Measurements from ENCODE around the gene ADPRHL1.
"Not testable (repeated sequence)": the region's sequence is repeated elsewhere in the genome, so short reads cannot be mapped to it uniquely, and the experiment has no call there.

Gene ADPRHL1

DNA sequence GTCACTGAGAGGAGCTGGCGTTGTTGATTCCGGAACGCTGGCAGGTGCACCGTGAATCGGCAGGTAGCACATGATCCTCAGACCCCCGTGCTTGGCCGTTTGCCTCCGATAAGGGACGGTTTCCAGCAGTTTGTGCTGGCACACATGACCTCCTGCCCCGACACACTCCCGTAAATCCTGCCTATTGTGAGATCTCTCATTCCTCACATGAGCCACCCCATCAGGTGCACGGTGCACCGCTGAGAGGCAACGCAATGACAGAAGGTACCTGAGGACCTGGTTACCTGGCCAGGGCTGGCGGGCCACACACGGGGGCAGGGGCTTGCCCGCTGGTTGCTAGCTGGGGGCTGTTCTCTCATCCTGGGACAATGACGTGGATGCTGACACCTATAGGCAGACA lies 2.1 kb upstream of the ADPRHL1 start:
- no peak for DNase-seq (ENCODE audit: low spot score)

- no peak for DNase-seq (ENCODE audit: low spot score)
Observed at GRCh38 chr13:113454936-113455335, 1.6 kb upstream of the ADPRHL1 start.

DNA sequence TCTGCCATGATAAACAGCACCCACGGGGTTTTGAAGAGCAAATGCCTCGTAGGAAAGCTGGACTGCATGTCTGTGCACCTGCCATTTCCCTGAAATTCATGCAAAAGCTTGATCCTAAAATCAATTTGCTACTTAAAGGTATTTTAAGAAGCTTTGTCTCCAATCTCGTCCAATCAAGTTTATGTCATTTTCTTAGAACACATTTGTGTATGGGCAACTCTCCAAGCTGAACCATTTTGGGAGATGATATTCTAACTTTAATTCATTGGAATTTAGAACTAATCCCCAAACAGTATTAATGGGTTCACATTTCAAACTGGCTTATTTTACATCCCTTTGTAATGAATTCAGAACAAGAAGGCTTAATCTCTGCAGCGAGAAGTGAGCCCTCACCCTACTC lies 822 bp downstream of the ADPRHL1 start:
- DNase-seq (ENCODE audit: low spot score) = no peak

DNA sequence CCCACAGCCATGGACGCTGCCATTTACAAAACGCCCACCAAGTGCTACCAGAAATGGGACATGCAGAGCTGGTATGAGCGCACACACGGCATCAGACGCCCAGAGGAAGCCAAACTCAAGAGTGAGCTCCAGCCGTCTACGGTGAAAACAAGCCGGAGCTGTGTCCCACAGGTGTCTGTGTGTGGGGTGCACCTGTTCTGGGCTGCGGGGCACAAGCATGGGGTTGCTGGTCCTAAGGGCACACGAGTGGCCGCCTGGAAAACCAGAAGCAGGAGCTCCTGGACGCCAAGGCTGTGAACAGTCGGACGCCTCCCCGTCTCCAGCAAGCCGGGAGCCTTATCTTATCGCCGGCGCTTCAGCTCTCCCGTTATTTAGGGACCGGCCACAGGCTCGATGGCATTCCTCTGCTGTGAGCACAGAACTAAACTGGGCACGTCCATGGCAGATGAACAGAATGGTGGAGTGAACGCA lies 1.3 kb downstream of the ADPRHL1 start:
- DNase-seq (ENCODE audit: low spot score) = no peak

GRCh38 chr13:113450861-113451620 lies 2.2 kb downstream of the ADPRHL1 start:
- not testable (repeated sequence) for DNase-seq (ENCODE audit: low spot score)

DNA sequence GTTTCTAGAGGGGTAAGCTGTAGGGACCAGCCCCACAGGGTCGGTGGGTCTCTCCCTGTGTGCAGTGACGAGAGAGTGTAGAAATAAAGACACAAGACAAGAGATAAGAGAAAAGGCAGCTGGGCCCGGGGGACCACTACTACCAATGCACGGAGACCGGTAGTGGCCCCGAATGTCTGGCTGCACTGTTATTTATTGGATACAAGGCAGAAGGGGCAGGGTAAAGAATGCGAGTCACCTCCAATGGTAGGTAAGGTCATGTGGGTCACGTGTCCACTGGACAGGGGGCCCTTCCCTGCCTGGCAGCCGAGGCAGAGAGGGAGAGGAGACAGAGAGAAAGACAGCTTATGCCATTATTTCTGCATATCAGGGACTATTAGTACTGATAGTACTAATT lies 2.9 kb downstream of the ADPRHL1 start:
- DNase-seq (ENCODE audit: low spot score) = not testable (repeated sequence)

GRCh38 chr13:113449693-113450347 lies 3.5 kb downstream of the ADPRHL1 start:
- DNase-seq (ENCODE audit: low spot score) = no peak

- peak; percentile 79 for DNase-seq (ENCODE audit: low spot score)
Observed at GRCh38 chr13:113448885-113449692, 4.2 kb downstream of the ADPRHL1 start.

DNA sequence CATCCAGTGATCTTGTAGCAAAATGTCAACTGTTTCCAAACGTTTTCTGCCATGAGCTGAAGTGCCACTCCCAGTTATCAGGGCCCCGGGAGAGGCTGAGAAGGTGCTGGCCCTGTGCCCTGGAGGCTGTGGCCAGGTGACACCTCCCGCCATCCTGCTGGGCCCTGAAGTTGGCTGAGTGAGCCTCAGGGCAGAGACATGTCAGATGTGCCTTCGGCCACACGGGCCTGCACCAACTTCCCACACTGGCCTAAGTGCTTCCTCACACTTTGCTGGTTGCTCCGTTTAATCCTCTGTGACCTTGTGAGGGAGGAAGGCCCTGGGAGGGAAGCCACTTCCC lies 4.8 kb downstream of the ADPRHL1 start:
- no peak for DNase-seq (ENCODE audit: low spot score)

DNA sequence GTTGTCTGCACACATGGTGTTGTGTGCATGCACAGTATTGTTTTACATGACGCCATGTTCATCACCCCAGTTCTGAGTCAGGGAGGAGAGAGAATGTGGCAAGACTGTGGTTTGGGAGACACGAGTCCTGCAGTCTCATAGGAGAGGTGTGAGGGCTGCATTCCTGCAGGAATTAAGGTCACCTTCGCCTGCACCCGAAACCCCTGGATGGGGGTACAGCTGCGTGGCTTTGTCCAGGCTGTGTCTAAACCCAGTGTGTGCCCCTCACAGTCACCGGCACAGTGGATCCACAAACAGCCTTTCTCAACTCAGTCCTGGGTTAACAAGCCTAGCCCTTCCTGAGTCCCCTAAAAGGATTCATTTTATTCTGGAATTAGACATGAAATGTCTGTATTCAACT lies 5.7 kb downstream of the ADPRHL1 start:
- no peak for DNase-seq (ENCODE audit: low spot score)

GRCh38 chr13:113446488-113446854 lies 6.8 kb downstream of the ADPRHL1 start:
- no peak for DNase-seq (ENCODE audit: low spot score)

DNA sequence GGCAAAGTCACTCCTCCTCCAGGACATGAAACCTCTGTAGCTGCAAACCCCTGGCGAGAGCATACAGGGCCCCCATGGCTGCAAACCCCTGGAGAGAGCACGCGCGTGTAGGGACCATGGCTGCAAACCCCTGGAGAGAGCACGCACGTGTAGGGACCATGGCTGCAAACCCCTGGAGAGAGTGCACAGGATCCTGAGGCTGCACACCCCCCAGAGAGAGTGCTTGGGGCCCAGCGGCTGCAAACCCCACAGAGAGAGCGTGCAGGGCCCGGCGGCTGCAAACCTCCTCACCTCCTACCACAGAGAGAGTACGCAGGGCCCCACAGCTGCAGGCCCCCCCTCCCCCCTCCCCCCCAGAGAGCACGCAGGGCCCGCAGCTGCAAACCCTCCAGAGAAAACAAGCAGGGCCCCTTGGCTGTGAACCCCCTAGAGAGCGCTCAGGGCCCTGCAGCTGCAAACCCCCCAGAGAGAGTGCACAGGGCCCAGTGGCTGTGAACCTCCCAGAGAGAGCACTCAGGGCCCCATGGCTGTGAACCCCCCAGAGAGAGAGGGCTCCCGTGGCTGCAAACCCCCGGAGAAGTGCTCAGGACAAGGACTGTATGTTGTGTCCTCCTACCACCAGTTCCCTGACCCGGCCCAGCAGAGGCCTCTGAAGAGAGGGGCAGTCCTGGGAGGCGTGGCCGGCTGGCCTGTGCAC lies 7.3 kb downstream of the ADPRHL1 start:
- no peak for DNase-seq (ENCODE audit: low spot score)

DNA sequence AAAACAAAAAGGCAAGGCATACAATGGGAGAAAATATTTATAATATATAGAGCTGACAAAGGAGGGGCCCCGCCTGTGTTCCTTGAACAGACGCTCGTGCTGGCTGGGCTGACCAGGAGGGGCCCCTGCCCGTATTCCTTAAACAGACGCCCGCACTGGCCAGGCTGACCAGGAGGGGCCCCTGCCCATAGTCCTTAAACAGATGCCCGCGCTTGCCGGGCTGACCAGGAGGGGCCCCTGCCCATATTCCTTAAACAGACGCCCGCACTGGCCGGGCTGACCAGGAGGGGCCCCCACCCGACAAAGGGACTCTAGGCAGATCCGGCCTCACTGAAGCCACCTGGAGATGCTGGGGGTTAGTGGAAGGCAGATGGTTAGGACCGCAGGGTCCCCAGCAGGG lies 9.3 kb downstream of the ADPRHL1 start:
- DNase-seq (ENCODE audit: low spot score) = no peak

DNA sequence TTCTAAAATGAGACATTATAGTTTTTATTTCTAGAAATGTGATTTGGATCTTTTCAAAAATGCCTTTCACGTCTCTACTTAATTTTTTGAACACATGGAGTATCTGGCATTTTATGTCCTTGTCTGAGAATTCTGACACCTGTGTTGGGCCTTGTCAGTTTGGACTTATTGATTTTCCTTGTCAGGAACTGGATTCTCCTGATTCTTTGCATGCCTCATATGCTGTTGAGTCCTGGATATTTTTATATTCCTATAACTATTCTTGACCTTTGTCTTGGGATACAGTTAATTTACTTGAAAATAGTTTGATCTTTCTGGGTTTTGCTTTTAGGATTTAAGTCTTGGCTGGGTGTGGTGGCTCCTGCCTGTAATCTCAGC lies 10.3 kb downstream of the ADPRHL1 start:
- DNase-seq (ENCODE audit: low spot score) = no peak

DNA sequence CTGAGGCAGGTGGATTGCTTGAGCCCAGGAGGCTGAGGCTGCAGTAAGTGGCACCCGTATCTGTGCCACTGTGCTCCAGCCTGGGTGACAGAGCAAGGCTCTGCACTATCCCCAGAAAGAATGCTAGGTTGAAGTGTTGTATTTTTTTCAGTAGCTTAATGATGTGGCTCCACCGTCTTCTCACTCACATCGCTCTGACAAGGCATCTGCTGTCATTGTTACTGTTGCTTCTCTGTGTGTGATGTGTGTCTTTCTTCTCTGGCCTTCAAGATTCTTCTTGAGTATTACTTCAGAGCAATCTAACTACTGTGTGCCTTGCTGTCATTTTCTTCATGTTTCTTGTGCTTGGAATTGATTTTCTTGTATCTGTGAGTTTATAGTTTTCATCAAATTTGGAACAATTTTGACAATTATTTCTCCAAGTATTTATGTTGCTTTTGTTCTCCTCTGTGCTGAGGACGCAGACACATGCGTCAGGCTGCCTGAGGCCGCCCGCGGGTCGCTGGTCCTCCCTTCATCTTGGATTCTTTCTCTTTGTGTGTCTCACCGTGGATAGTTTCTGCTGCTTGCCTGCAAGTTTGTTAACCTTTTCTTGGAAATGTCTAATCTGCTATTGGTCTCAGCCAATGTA lies 10.8 kb downstream of the ADPRHL1 start:
- no peak for DNase-seq (ENCODE audit: low spot score)

GRCh38 chr13:113441661-113442060 lies 11.6 kb downstream of the ADPRHL1 start:
- DNase-seq (ENCODE audit: low spot score) = no peak

- DNase-seq (ENCODE audit: low spot score) = peak; percentile 46
Observed at GRCh38 chr13:113437408-113438010, 15.8 kb downstream of the ADPRHL1 start.

- DNase-seq (ENCODE audit: low spot score) = not testable (repeated sequence)
Observed at GRCh38 chr13:113436866-113437265, 16.4 kb downstream of the ADPRHL1 start.

- not testable (repeated sequence) for DNase-seq (ENCODE audit: low spot score)
Observed at GRCh38 chr13:113435907-113436306, 17.4 kb downstream of the ADPRHL1 start.

GRCh38 chr13:113433391-113433916 lies 19.8 kb downstream of the ADPRHL1 start:
- no peak for DNase-seq (ENCODE audit: low spot score)

Measured in AG20443 (cell line).